Liver (tissue), 9 donors: ENCODE data around the gene IQSEC1. TPM values are rescaled to one million over a fixed set of nuclear protein-coding genes. Genes with fewer than 3 reads are reported as not detected.

ENCODE experiments used
- DNase-seq: peaks from one replicate; pipeline ENCODE4 v3.0.0-alpha.2; 2017; ENCODE audit warnings: low spot score
- H3K27ac ChIP-seq, 2 donors: one replicate each; pipeline ENCODE4 v1.7.0; 2013; ENCODE audit warnings: inconsistent platforms in 2 of 2, low read length in 2 of 2, control low read depth in 1 of 2, low read depth in 1 of 2, mild to moderate bottlenecking in 1 of 2
- H3K27me3 ChIP-seq, 4 donors: one replicate each; pipeline versions ENCODE4 v1.6.1 to v1.7.0; 2013; ENCODE audit warnings: low read length in 3 of 4, inconsistent platforms in 1 of 4, mild to moderate bottlenecking in 1 of 4, moderate library complexity in 1 of 4; ENCODE audit not compliant: control insufficient read depth in 4 of 4, insufficient read depth in 4 of 4
- H3K36me3 ChIP-seq, 4 donors: one replicate each; pipeline versions ENCODE4 v1.6.1 to v1.7.0; 2013; ENCODE audit warnings: low read length in 3 of 4, mild to moderate bottlenecking in 3 of 4, low read depth in 1 of 4, moderate library complexity in 1 of 4; ENCODE audit not compliant: control insufficient read depth in 4 of 4, insufficient read depth in 3 of 4
- H3K4me1 ChIP-seq, 4 donors: one replicate each; pipeline versions ENCODE4 v1.6.1 to v1.7.0; 2013; ENCODE audit warnings: low read length in 3 of 4, mild to moderate bottlenecking in 3 of 4, moderate library complexity in 1 of 4; ENCODE audit not compliant: control insufficient read depth in 4 of 4, insufficient read depth in 4 of 4
- H3K4me3 ChIP-seq, 3 donors: one replicate each; pipeline versions ENCODE4 v1.6.1 to v1.7.0; 2013; ENCODE audit warnings: low read length in 3 of 3, control low read depth in 1 of 3, low read depth in 1 of 3, mild to moderate bottlenecking in 1 of 3
- H3K9ac ChIP-seq, 2 donors: one replicate each; pipeline ENCODE4 v1.7.0; 2013; ENCODE audit warnings: low read length in 2 of 2, mild to moderate bottlenecking in 2 of 2, moderate library complexity in 2 of 2, control low read depth in 1 of 2, low read depth in 1 of 2
- H3K9me3 ChIP-seq, 4 donors: one replicate each; pipeline versions ENCODE4 v1.6.1 to v1.7.0; 2013; ENCODE audit warnings: low read length in 3 of 4; ENCODE audit not compliant: control insufficient read depth in 4 of 4
- ATF3 ChIP-seq: IDR thresholded peaks from 2 replicates; pipeline ENCODE4 v1.6.1; 2016; ENCODE audit warnings: antibody characterized with exemption
- EGR1 ChIP-seq, 2 donors: IDR thresholded peaks; 2 replicates each; pipeline ENCODE4 v1.6.1; 2016 to 2018; ENCODE audit warnings: antibody characterized with exemption in 2 of 2, low read depth in 2 of 2
- FOXA1 ChIP-seq: IDR thresholded peaks from 2 replicates; pipeline ENCODE4 v1.6.1; 2016; ENCODE audit warnings: antibody characterized with exemption
- FOXA2 ChIP-seq: IDR thresholded peaks from 2 replicates; pipeline ENCODE4 v1.6.1; 2016; ENCODE audit warnings: antibody characterized with exemption
- GABPA ChIP-seq, 2 donors: IDR thresholded peaks in 1 of 2; conservative IDR thresholded peaks in 1 of 2; 2 replicates each; pipeline ENCODE4 v1.6.1; 2016; ENCODE audit warnings: antibody characterized with exemption in 2 of 2, mild to moderate bottlenecking in 1 of 2, moderate library complexity in 1 of 2
- HNF4A ChIP-seq, 2 donors: conservative IDR thresholded peaks; 2 replicates each; pipeline ENCODE4 v1.6.1; 2016; ENCODE audit warnings: antibody characterized with exemption in 2 of 2, mild to moderate bottlenecking in 2 of 2
- HNF4G ChIP-seq: IDR thresholded peaks from 2 replicates; pipeline ENCODE4 v1.6.1; 2016; ENCODE audit warnings: antibody characterized with exemption
- JUND ChIP-seq, 2 donors: IDR thresholded peaks; 2 replicates each; pipeline ENCODE4 v1.6.1; 2016; ENCODE audit warnings: antibody characterized with exemption in 2 of 2
- MAX ChIP-seq: IDR thresholded peaks from 2 replicates; pipeline ENCODE4 v1.6.1; 2016; ENCODE audit warnings: antibody characterized with exemption
- NR2F2 ChIP-seq: IDR thresholded peaks from 2 replicates; pipeline ENCODE4 v1.6.1; 2016; ENCODE audit warnings: antibody characterized with exemption
- RAD21 ChIP-seq, 2 donors: IDR thresholded peaks; 2 replicates each; pipeline ENCODE4 v1.6.1; 2016; ENCODE audit warnings: antibody characterized with exemption in 2 of 2, mild to moderate bottlenecking in 2 of 2
- REST ChIP-seq: IDR thresholded peaks from 2 replicates; pipeline ENCODE4 v1.6.1; 2016; ENCODE audit warnings: antibody characterized with exemption, mild to moderate bottlenecking
- RXRA ChIP-seq, 2 donors: IDR thresholded peaks; 2 replicates each; pipeline ENCODE4 v1.6.1; 2017 to 2018; ENCODE audit warnings: antibody characterized with exemption in 2 of 2, mild to moderate bottlenecking in 1 of 2
- TAF1 ChIP-seq: conservative IDR thresholded peaks from 2 replicates; pipeline ENCODE4 v1.6.1; 2016; ENCODE audit warnings: antibody characterized with exemption, mild to moderate bottlenecking
- YY1 ChIP-seq: IDR thresholded peaks from 2 replicates; pipeline ENCODE4 v1.6.1; 2016; ENCODE audit warnings: antibody characterized with exemption, mild to moderate bottlenecking
- ZBTB33 ChIP-seq: IDR thresholded peaks from 2 replicates; pipeline ENCODE4 v1.6.1; 2016; ENCODE audit warnings: antibody characterized with exemption
- WGBS: extraction: QIAGEN DNeasy Blood & Tissue Kit; methylation state at CpG from one replicate; pipeline ENCODE4 v1.1.7; 2013; 5-methylcytosine and 5-hydroxymethylcytosine counted together
- polyA plus RNA-seq, 2 donors: library from polyadenylated mRNA; stranded (reverse) in 1 of 2; unstranded in 1 of 2; fragments of 200-250 nt in 1 of 2; fragments of >200 nt in 1 of 2; fragmentation: Nextera tagmentation in 1 of 2; extraction: Ambion mirVana in 1 of 2; gene quantifications; one replicate each; pipeline versions ENCODE4 v1.2.1 to v1.2.3, GENCODE V29; 2013 to 2015
- total RNA-seq, 2 donors: library from RNA; depleted of rRNA; stranded (reverse); fragments of >200 nt; gene quantifications; one replicate each; pipeline ENCODE4 v1.2.3, GENCODE V29; 2014
- TF ChIP-seq, protein P1 (sequence below): fragments of 150-350 bp; IDR thresholded peaks from 2 replicates; pipeline ENCODE4 v1.5.1; 2017; ENCODE audit warnings: improper control_type of control experiment, low read depth, low read length; ENCODE audit not compliant: missing input control
- donor health status: healthy.
- donor health status: healthy.
- donor health status: healthy.
- donor health status: healthy.
- donor health status: healthy.

IQSEC1 gene
- total and polyA plus RNA-seq, 4 donors, result 12.7 to 56.0 (median 36.2) TPM

DNA sequence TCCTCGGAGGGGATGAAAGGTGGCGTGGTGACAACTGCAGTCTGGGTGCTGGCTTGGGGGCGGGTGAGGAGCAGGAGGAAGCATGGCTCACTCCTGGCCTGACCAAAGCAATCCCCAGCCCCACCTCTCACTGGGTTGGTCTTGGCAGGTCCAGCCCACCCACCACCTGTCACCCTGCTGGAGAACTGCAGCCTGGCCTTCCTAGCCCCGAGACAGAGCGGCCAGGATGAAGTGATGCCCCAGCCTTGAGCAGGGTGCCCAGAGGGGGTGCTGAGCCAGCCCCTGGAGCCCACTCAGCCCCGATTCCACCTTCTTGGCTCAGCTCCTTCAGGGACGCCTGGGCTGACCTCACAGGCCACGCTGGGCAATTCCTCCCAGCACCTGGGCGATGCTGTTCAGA, 89.9 kb downstream of the IQSEC1 start:
- no peaks in the 10 kb centered on the region for H3K9me3 ChIP-seq
- WGBS, result 93% methylated on average over 9 of the region's 9 CpGs
- no peak overlapping the region for H3K4me3 ChIP-seq
- no peak overlapping the region for H3K27ac ChIP-seq
- H3K9ac ChIP-seq, result no peak overlapping the region
- no peak for TF ChIP-seq ATF3
- TF ChIP-seq, protein P1, sequence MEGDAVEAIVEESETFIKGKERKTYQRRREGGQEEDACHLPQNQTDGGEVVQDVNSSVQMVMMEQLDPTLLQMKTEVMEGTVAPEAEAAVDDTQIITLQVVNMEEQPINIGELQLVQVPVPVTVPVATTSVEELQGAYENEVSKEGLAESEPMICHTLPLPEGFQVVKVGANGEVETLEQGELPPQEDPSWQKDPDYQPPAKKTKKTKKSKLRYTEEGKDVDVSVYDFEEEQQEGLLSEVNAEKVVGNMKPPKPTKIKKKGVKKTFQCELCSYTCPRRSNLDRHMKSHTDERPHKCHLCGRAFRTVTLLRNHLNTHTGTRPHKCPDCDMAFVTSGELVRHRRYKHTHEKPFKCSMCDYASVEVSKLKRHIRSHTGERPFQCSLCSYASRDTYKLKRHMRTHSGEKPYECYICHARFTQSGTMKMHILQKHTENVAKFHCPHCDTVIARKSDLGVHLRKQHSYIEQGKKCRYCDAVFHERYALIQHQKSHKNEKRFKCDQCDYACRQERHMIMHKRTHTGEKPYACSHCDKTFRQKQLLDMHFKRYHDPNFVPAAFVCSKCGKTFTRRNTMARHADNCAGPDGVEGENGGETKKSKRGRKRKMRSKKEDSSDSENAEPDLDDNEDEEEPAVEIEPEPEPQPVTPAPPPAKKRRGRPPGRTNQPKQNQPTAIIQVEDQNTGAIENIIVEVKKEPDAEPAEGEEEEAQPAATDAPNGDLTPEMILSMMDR, result no peak
- no peak for TF ChIP-seq HNF4A (conservative IDR thresholded peaks at IDR 0.05)
- no peak for TF ChIP-seq FOXA2
- no peak for TF ChIP-seq RXRA (IDR thresholded peaks at IDR 0.05)
- no peak for TF ChIP-seq FOXA1
- H3K4me1 ChIP-seq, result peaks cover 0 to 10% (median 7%) of the 10 kb centered on the region in 4 donors
- no peak for DNase-seq
- no peaks in the 10 kb centered on the region for H3K36me3 ChIP-seq
- H3K27me3 ChIP-seq, result no peaks in the 10 kb centered on the region

- no peaks in the 10 kb centered on the region for H3K36me3 ChIP-seq
- no peak for DNase-seq
- H3K9ac ChIP-seq, result no peak overlapping the region
- TF ChIP-seq ATF3 (no peak), JUND (IDR thresholded peaks at IDR 0.05) (no peak), NR2F2 (no peak), FOXA1 (no peak), HNF4G (no peak), EGR1 (IDR thresholded peaks at IDR 0.05; ENCODE audit: low read depth in 2 of 2) (no peak), GABPA (IDR thresholded peaks at IDR 0.05 in 1 of 2, conservative IDR thresholded peaks at IDR 0.05 in 1 of 2) (no peak), RAD21 (IDR thresholded peaks at IDR 0.05) (no peak), HNF4A (conservative IDR thresholded peaks at IDR 0.05) (no peak), FOXA2 (no peak)
- no peak overlapping the region for H3K27ac ChIP-seq
- WGBS, result 86% methylated on average over 5 of the region's 5 CpGs
- no peaks in the 10 kb centered on the region for H3K9me3 ChIP-seq
- H3K4me3 ChIP-seq, result no peak overlapping the region
- H3K27me3 ChIP-seq, result no peaks in the 10 kb centered on the region
- H3K4me1 ChIP-seq, result peaks cover 0 to 10% (median 7%) of the 10 kb centered on the region in 4 donors
These were observed 90.6 kb downstream of the IQSEC1 start for GRCh38 chr3:12982619-12983101.

GRCh38 chr3:12981306-12982275, 91.6 kb downstream of the IQSEC1 start:
- no peaks in the 10 kb centered on the region for H3K27me3 ChIP-seq
- H3K36me3 ChIP-seq, result no peaks in the 10 kb centered on the region
- WGBS, result 86% methylated on average over 13 of the region's 13 CpGs
- H3K27ac ChIP-seq, result no peak overlapping the region
- no peak overlapping the region for H3K4me3 ChIP-seq
- no peak overlapping the region for H3K9ac ChIP-seq
- no peak for DNase-seq
- peaks cover 0 to 10% (median 7%) of the 10 kb centered on the region in 4 donors for H3K4me1 ChIP-seq
- no peaks in the 10 kb centered on the region for H3K9me3 ChIP-seq
- TF ChIP-seq RXRA (IDR thresholded peaks at IDR 0.05), result no peak
- no peak for TF ChIP-seq HNF4A (conservative IDR thresholded peaks at IDR 0.05)
- TF ChIP-seq HNF4G, result no peak
- TF ChIP-seq FOXA2, result no peak
- TF ChIP-seq ZBTB33, result no peak
- TF ChIP-seq REST, result no peak
- TF ChIP-seq TAF1, result no peak
- TF ChIP-seq NR2F2, result no peak
- TF ChIP-seq YY1, result no peak
- no peak for TF ChIP-seq EGR1 (IDR thresholded peaks at IDR 0.05; ENCODE audit: low read depth in 2 of 2)
- no peak for TF ChIP-seq MAX
- TF ChIP-seq ATF3, result no peak
